ENCODE measurements around the gene GLIS2. TPM values are rescaled to one million over a fixed set of nuclear protein-coding genes. Genes with fewer than 3 reads are reported as not detected.

GLIS2 gene
- total and polyA plus RNA-seq, 2 of the 4 experiments (the other 2 are of a cell fraction) = 0.36 to 8.4 TPM

- peak overlapping the region; percentile 39 for H2AFZ ChIP-seq (replicated peaks; ENCODE audit: low read length, poor library complexity)
- H3K4ac ChIP-seq (ENCODE audit: low read depth, low read length) = no peak overlapping the region
- no CpG with 5 or more reads among the region's 14 CpGs for WGBS, 2 experiments (ENCODE audit: extremely low coverage in 2 of 2, insufficient read length in 1 of 2)
- dilution Hi-C loops (cut with HindIII; ENCODE audit: low sequenced_read_pairs, unreplicated experiment) (no loop called here), in situ Hi-C loops (cut with MboI; ENCODE audit: low sequenced_read_pairs) (loop anchor here (10.0 kb wide), 1 partner anchor 355 kb away; no protein-coding TSS in a partner anchor), intact Hi-C loops (cut with micrococcal nuclease) (no loop called here)
- no peaks in the 10 kb centered on the region for H3K9me3 ChIP-seq (ENCODE audit: control insufficient read depth, insufficient read depth, low read length)
- DNase-seq (peak; percentile 52), ATAC-seq (ENCODE audit: low read depth) (peak; percentile 55)
- no peak overlapping the region for H3K56ac ChIP-seq (ENCODE audit: extremely low read depth, insufficient read depth, low read length)
- H2BK5ac ChIP-seq (ENCODE audit: low read depth, low read length, poor library complexity, severe bottlenecking) = peak overlapping the region; percentile 8
- peaks cover 52% of the 10 kb centered on the region for H4K20me1 ChIP-seq (ENCODE audit: insufficient read depth, low read length)
- no peak overlapping the region for H2BK20ac ChIP-seq (ENCODE audit: low read depth, low read length)
- H4K8ac ChIP-seq (ENCODE audit: low read depth in 2 of 2, low read length in 2 of 2) = no peak overlapping the region
- BruUV-seq (replicated peaks) = no TSS peak
- H3K4me1 ChIP-seq (ENCODE audit: control insufficient read depth, insufficient read depth, low read length) = peaks cover 7% of the 10 kb centered on the region; the same call in 1 of the 2 replicates
- no peak overlapping the region for H2BK120ac ChIP-seq (ENCODE audit: low read depth, low read length)
- H2AK9ac ChIP-seq (replicated peaks; ENCODE audit: low read depth, low read length, poor library complexity) = peak overlapping the region; percentile 89
- TF ChIP-seq CEBPB (IDR thresholded peaks at IDR 0.05; ENCODE audit: low read depth, low read length) (no peak), MAZ (IDR thresholded peaks at IDR 0.05; ENCODE audit: borderline replicate concordance, low read depth, low read length) (no peak), CTCF (conservative IDR thresholded peaks at IDR 0.05; ENCODE audit: low read depth, low read length) (peak; percentile 31), SMC3 (IDR thresholded peaks at IDR 0.05; ENCODE audit: low read depth, low read length) (0 out of 2 replicates have a peak, but pooled peaks have one; percentile 12), RAD21 (IDR thresholded peaks at IDR 0.05; ENCODE audit: low read length) (peak; percentile 29; the same call in 1 of the 2 replicates)
- 0 out of 2 replicates have a peak overlapping the region, but pooled peaks have one; percentile 10 for H3K9ac ChIP-seq (ENCODE audit: low read depth, low read length)
- no peak overlapping the region for H2AK5ac ChIP-seq (ENCODE audit: low read depth, low read length)
- 0 out of 2 replicates have a peak overlapping the region, but pooled peaks have one; percentile 26 for H4K5ac ChIP-seq (ENCODE audit: low read depth, low read length)
- H3K79me1 ChIP-seq (ENCODE audit: low read depth in 1 of 2, low read length in 2 of 2) = peaks cover 26 to 65% of the 10 kb centered on the region in 2 experiments
- no peak overlapping the region for H3K14ac ChIP-seq (replicated peaks; ENCODE audit: low read depth, low read length)
- H3K36me3 ChIP-seq (ENCODE audit: control insufficient read depth, insufficient read depth, low read length) = peaks cover 37% of the 10 kb centered on the region
- CTCF ChIA-PET = no interaction called here
- POLR2A ChIA-PET (ENCODE audit: unreplicated experiment) = no interaction called here
- H3K23ac ChIP-seq (ENCODE audit: low read depth, low read length) = no peak overlapping the region
- no peak overlapping the region for H2BK15ac ChIP-seq (ENCODE audit: low read depth, low read length)
- H3K18ac ChIP-seq (ENCODE audit: low read depth, low read length) = no peak overlapping the region
- no peak overlapping the region for H3K4me3 ChIP-seq (ENCODE audit: insufficient read depth, low read depth, low read length)
- H4K91ac ChIP-seq (ENCODE audit: insufficient read depth, low read depth, low read length) = no peak overlapping the region
- H3K27ac ChIP-seq (ENCODE audit: insufficient read depth, low read length) = no peak overlapping the region
- H3K4me2 ChIP-seq (ENCODE audit: low read depth, low read length) = no peak overlapping the region
- no peaks in the 10 kb centered on the region for H3K27me3 ChIP-seq (ENCODE audit: control insufficient read depth, insufficient read depth, low read length)
- peaks cover 6% of the 10 kb centered on the region; the same call in 1 of the 2 replicates for H3K9me1 ChIP-seq (ENCODE audit: insufficient read depth, low read length)
Observed at GRCh38 chr16:4339909-4340308, 24.0 kb downstream of the GLIS2 start.

Data from IMR-90 (cell line).